SKM-1 treated with dmso at 0.1 percent for 144 hours (cell line): ENCODE data around the gene SAP30BP.

Experiments
- DNase-seq: peaks from one replicate; lab custom pipeline; 2025; ENCODE audit not compliant: unreplicated experiment; lab: John Stamatoyannopoulos, UW

SAP30BP gene

GRCh38 chr17:75666959-75667790 is at the start of gene SAP30BP, which contains the start of gene RECQL5:
SAP30BP (plus strand) TSS chr17:75667338; CDS start chr17:75667373, 35 bp downstream.
RECQL5 (minus strand) TSS chr17:75667154; CDS start chr17:75666557, 597 bp downstream.
- peak; percentile 97 for DNase-seq

GRCh38 chr17:75617675-75618074 is 49.5 kb upstream of the SAP30BP start:
- no peak for DNase-seq

DNA sequence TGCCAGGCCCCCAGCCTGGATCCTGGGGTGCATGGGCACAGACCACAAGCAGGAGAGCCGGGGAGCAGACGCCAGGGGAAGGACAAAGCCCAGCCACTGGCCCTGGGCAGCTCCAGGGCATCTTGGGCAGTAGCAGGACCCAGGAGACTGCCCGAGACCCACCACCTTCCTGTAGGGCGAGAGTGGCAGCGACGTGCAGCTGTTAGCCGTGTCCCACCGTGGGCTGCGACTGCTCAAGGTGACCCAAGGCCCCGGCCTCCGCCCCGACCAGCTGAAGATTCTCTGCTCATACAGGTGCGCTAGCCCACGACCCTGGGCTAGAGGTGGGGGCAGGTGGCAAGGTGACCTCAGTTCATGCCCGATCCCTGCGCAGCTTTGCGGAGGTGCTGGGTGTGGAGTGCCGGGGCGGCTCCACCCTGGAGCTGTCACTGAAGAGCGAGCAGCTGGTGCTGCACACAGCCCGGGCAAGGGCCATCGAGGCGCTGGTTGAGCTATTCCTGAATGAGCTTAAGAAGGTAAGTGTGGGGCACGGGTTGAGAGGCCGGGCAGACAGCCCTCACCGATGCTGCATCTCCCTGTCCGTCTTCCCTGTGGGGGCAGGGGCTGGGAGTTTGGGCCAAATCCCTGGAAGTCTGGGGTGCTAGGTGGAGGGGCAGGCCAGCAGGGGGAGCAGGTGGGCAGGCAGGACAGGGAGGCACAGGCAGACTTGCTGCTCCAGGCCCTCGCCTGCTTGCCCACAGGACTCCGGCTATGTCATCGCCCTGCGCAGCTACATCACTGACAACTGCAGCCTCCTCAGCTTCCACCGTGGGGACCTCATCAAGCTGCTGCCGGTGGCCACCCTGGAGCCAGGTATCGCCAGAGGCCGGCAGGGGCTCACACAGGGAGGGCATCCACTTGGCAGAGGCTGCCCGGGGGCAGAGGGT is 47.4 kb upstream of the SAP30BP start:
- DNase-seq, result peak; percentile 2

GRCh38 chr17:75621489-75621888 is 45.6 kb upstream of the SAP30BP start:
- DNase-seq, result no peak

GRCh38 chr17:75622076-75622475 is 45.1 kb upstream of the SAP30BP start:
- no peak for DNase-seq

- DNase-seq, result no peak
Measured at GRCh38 chr17:75622771-75623273, 44.3 kb upstream of the SAP30BP start.

GRCh38 chr17:75623386-75623785 is 43.8 kb upstream of the SAP30BP start:
- no peak for DNase-seq

DNA sequence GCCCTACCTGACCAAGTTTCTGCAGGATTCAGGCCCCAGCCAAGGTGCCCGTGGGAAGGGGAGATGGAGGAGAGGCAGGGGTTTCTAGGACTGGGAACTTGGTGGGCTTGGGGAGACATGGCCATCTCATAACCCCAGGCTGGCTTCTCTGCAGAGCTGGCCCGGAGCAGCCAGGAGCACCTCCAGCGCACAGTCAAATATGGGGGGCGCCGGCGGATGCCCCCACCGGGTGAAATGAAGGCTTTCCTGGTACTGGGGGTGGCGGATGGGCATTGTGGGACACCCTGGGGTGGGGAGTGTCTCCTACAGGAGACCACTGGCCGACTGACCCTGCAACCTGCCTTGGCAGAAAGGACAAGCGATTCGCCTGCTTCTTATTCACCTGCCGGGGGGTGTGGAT is 43.1 kb upstream of the SAP30BP start:
- DNase-seq, result no peak

- no peak for DNase-seq
Measured at GRCh38 chr17:75624714-75625345, 42.3 kb upstream of the SAP30BP start.

GRCh38 chr17:75625813-75626486 is 41.2 kb upstream of the SAP30BP start:
- peak; percentile 8 for DNase-seq

GRCh38 chr17:75626496-75627038 is 40.6 kb upstream of the SAP30BP start:
- DNase-seq, result no peak

GRCh38 chr17:75627094-75627493 is 40.0 kb upstream of the SAP30BP start:
- DNase-seq, result no peak

DNA sequence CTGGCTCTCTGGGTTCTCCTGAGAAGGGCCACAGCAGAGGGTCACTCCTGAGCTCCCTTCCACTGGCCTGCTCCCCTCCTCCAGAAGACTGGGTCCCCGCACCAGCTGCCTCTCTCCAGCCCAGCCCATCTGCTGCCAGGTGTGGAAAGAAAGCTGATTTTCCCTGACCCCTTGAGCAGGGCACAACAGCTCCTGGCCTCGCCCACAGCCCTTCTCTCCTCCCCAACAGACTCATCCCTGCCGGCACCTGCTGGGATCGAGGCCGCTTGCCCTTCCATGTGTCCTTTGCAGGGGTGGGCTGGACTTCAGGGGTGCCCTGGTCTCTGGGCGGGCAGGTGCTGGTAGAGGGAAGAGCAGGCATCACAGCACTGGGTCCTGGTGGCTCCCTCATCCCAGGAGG is 38.7 kb upstream of the SAP30BP start:
- no peak for DNase-seq

DNA sequence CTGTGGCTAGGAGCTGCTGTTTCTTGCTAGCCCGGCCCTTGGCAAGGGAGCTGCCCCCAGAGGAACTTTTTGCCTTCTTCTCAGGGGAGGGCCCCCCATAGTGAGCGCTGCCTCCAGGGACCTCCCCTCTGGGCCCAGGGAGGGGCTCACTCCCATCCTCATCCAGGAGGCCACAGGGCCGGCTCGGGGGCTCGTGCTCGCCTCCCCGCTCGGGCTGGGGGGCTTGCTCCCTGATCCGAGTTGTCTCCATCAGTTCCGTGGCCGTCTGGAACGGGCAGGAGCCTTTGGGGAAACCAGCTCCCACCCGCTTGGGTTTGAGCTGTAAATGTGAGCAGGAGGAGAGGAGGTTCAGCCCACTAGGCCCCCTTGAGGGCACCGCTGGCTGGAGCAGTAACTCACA is 38.0 kb upstream of the SAP30BP start:
- DNase-seq, result no peak

GRCh38 chr17:75630071-75630917 is 36.8 kb upstream of the SAP30BP start:
- no peak for DNase-seq

- DNase-seq, result no peak
Measured at GRCh38 chr17:75631353-75631752, 35.8 kb upstream of the SAP30BP start.

GRCh38 chr17:75632428-75632827 is 34.7 kb upstream of the SAP30BP start:
- DNase-seq, result no peak

- peak; percentile 68 for DNase-seq
Measured at GRCh38 chr17:75632863-75633485, 34.2 kb upstream of the SAP30BP start, which contains the start of gene SMIM5. SMIM5 (plus strand) TSS chr17:75633434; CDS start chr17:75640202, 6,768 bp downstream.
